Skeletal muscle tissue (tissue), 4 donors: Measurements from ENCODE around the gene NUAK2. TPM values are rescaled to one million over a fixed set of nuclear protein-coding genes. Genes with fewer than 3 reads are reported as not detected.

ENCODE experiments used
- H3K27ac ChIP-seq: one replicate; pipeline ENCODE4 v1.7.0; 2013; ENCODE audit warnings: mild to moderate bottlenecking, low read depth, low read length, inconsistent platforms
- H3K27me3 ChIP-seq, 3 donors: one replicate each; pipeline ENCODE4 v1.7.0; 2013; ENCODE audit warnings: low read length in 3 of 3; ENCODE audit not compliant: control insufficient read depth in 3 of 3, insufficient read depth in 3 of 3
- H3K36me3 ChIP-seq, 3 donors: one replicate each; pipeline ENCODE4 v1.7.0; 2013; ENCODE audit warnings: low read length in 3 of 3; ENCODE audit not compliant: control insufficient read depth in 3 of 3, insufficient read depth in 3 of 3
- H3K4me1 ChIP-seq, 3 donors: one replicate each; pipeline ENCODE4 v1.7.0; 2013; ENCODE audit warnings: low read length in 3 of 3, mild to moderate bottlenecking in 3 of 3; ENCODE audit not compliant: control insufficient read depth in 3 of 3, insufficient read depth in 3 of 3
- H3K4me3 ChIP-seq, 3 donors: one replicate each; pipeline ENCODE4 v1.7.0; 2013; ENCODE audit warnings: low read length in 3 of 3
- H3K9ac ChIP-seq, 3 donors: one replicate each; pipeline ENCODE4 v1.7.0; 2013; ENCODE audit warnings: low read length in 3 of 3, mild to moderate bottlenecking in 3 of 3, moderate library complexity in 2 of 3, low read depth in 1 of 3
- H3K9me3 ChIP-seq, 3 donors: one replicate each; pipeline ENCODE4 v1.7.0; 2013; ENCODE audit warnings: low read length in 3 of 3; ENCODE audit not compliant: control insufficient read depth in 3 of 3
- total RNA-seq: library from RNA; depleted of rRNA; stranded (reverse); fragments of >200 nt; gene quantifications from one replicate; pipeline ENCODE4 v1.2.3, GENCODE V29; 2014
- donor health status: Osteomylitis.

Gene NUAK2
- total RNA-seq, 1 donor from 2014 or later: 1.0 TPM

GRCh38 chr1:205338011-205338410 is 16.5 kb upstream of the NUAK2 start:
- Histone ChIP-seq H3K27ac (no peak overlapping the region), H3K9me3 (no peaks in the 10 kb centered on the region), H3K9ac (no peak overlapping the region), H3K36me3 (no peaks in the 10 kb centered on the region), H3K4me3 (no peak overlapping the region), H3K4me1 (peaks cover 5 to 26% (median 5%) of the 10 kb centered on the region in 3 donors), H3K27me3 (peaks cover 3 to 10% (median 7%) of the 10 kb centered on the region in 3 donors)

GRCh38 chr1:205337481-205337880 is 15.9 kb upstream of the NUAK2 start:
- H3K27me3 ChIP-seq: peaks cover 0 to 5% (median 3%) of the 10 kb centered on the region in 3 donors
- no peaks in the 10 kb centered on the region for H3K9me3 ChIP-seq
- H3K4me1 ChIP-seq: peaks cover 9 to 30% (median 10%) of the 10 kb centered on the region in 3 donors
- no peak overlapping the region for H3K27ac ChIP-seq
- no peak overlapping the region for H3K9ac ChIP-seq
- no peak overlapping the region for H3K4me3 ChIP-seq
- H3K36me3 ChIP-seq: no peaks in the 10 kb centered on the region

GRCh38 chr1:205335692-205336091 is 14.1 kb upstream of the NUAK2 start:
- Histone ChIP-seq H3K4me1 (peaks cover 27 to 48% (median 27%) of the 10 kb centered on the region in 3 donors), H3K9me3 (no peaks in the 10 kb centered on the region), H3K27me3 (peaks cover 0 to 3% (median 0%) of the 10 kb centered on the region in 3 donors), H3K36me3 (no peaks in the 10 kb centered on the region), H3K27ac (no peak overlapping the region), H3K4me3 (no peak overlapping the region), H3K9ac (no peak overlapping the region)

GRCh38 chr1:205332015-205332791 is 10.7 kb upstream of the NUAK2 start:
- Histone ChIP-seq H3K4me1 (peaks cover 56 to 74% (median 58%) of the 10 kb centered on the region in 3 donors), H3K27me3 (no peaks in the 10 kb centered on the region), H3K9ac (peak overlapping the region in 2 of 3 donors; percentile 27 to 50), H3K9me3 (no peaks in the 10 kb centered on the region), H3K36me3 (no peaks in the 10 kb centered on the region), H3K27ac (peak overlapping the region; percentile 55), H3K4me3 (peak overlapping the region in 2 of 3 donors; percentile 14 to 17)

GRCh38 chr1:205330150-205330549 is 8.6 kb upstream of the NUAK2 start:
- H3K27ac ChIP-seq: no peak overlapping the region
- H3K27me3 ChIP-seq: no peaks in the 10 kb centered on the region
- peaks cover 53 to 63% (median 53%) of the 10 kb centered on the region in 3 donors for H3K4me1 ChIP-seq
- no peak overlapping the region for H3K9ac ChIP-seq
- H3K4me3 ChIP-seq: no peak overlapping the region
- H3K36me3 ChIP-seq: no peaks in the 10 kb centered on the region
- no peaks in the 10 kb centered on the region for H3K9me3 ChIP-seq

GRCh38 chr1:205329719-205330118 is 8.2 kb upstream of the NUAK2 start:
- peaks cover 53 to 67% (median 57%) of the 10 kb centered on the region in 3 donors for H3K4me1 ChIP-seq
- H3K9ac ChIP-seq: no peak overlapping the region

GRCh38 chr1:205328476-205328875 is 6.9 kb upstream of the NUAK2 start:
- H3K36me3 ChIP-seq: no peaks in the 10 kb centered on the region
- H3K9me3 ChIP-seq: no peaks in the 10 kb centered on the region
- H3K4me3 ChIP-seq: peak overlapping the region in 1 of 3 donors; percentile 29
- peak overlapping the region; percentile 2 to 68 (median 59) for H3K9ac ChIP-seq
- peaks cover 53 to 65% (median 57%) of the 10 kb centered on the region in 3 donors for H3K4me1 ChIP-seq
- peak overlapping the region; percentile 32 for H3K27ac ChIP-seq
- no peaks in the 10 kb centered on the region for H3K27me3 ChIP-seq

More at GRCh38 chr1:205329719-205330118, 8.2 kb upstream of the NUAK2 start:
- no peaks in the 10 kb centered on the region for H3K36me3 ChIP-seq
- no peaks in the 10 kb centered on the region for H3K27me3 ChIP-seq
- no peak overlapping the region for H3K27ac ChIP-seq
- H3K9me3 ChIP-seq: no peaks in the 10 kb centered on the region
- no peak overlapping the region for H3K4me3 ChIP-seq

GRCh38 chr1:205326812-205327466 is 5.4 kb upstream of the NUAK2 start:
- H3K27me3 ChIP-seq: no peaks in the 10 kb centered on the region
- peak overlapping the region; percentile 3 for H3K27ac ChIP-seq
- H3K9ac ChIP-seq: no peak overlapping the region
- H3K4me3 ChIP-seq: no peak overlapping the region
- peaks cover 45 to 56% (median 50%) of the 10 kb centered on the region in 3 donors for H3K4me1 ChIP-seq
- no peaks in the 10 kb centered on the region for H3K9me3 ChIP-seq
- no peaks in the 10 kb centered on the region for H3K36me3 ChIP-seq

- Histone ChIP-seq H3K9ac (peak overlapping the region in 1 of 3 donors; percentile 33), H3K36me3 (no peaks in the 10 kb centered on the region), H3K27ac (no peak overlapping the region), H3K4me1 (peaks cover 39 to 51% (median 46%) of the 10 kb centered on the region in 3 donors), H3K9me3 (no peaks in the 10 kb centered on the region), H3K4me3 (no peak overlapping the region), H3K27me3 (no peaks in the 10 kb centered on the region)
These were observed 3.9 kb upstream of the NUAK2 start for GRCh38 chr1:205325334-205325884.

- H3K27me3 ChIP-seq: no peaks in the 10 kb centered on the region
These were observed 3.2 kb upstream of the NUAK2 start for GRCh38 chr1:205324781-205325180.

More at GRCh38 chr1:205324781-205325180, 3.2 kb upstream of the NUAK2 start:
- H3K36me3 ChIP-seq: no peaks in the 10 kb centered on the region
- H3K9me3 ChIP-seq: no peaks in the 10 kb centered on the region
- no peak overlapping the region for H3K4me3 ChIP-seq
- H3K4me1 ChIP-seq: peaks cover 35 to 49% (median 40%) of the 10 kb centered on the region in 3 donors
- no peak overlapping the region for H3K27ac ChIP-seq
- H3K9ac ChIP-seq: peak overlapping the region in 1 of 3 donors; percentile 5
